ENCODE data around the gene C20orf96.
A peak's percentile ranks its signal among the peaks of the same experiment; 100 is the strongest.

C20orf96 gene

GRCh38 chr20:325045-325888 is 34.7 kb upstream of the C20orf96 start, which contains the start of gene SOX12:
SOX12 (plus strand) TSS chr20:325552; CDS start chr20:325925, 373 bp downstream.
- H3K36me3 ChIP-seq (ENCODE audit: control insufficient read depth, insufficient read depth, low read length), result no peaks in the 10 kb centered on the region; the same call in 1 of the 2 replicates
- no peaks in the 10 kb centered on the region for H3K27me3 ChIP-seq (replicated peaks; ENCODE audit: control insufficient read depth, insufficient read depth, low read length)
- TF ChIP-seq CTCF (IDR thresholded peaks at IDR 0.05; ENCODE audit: insufficient read depth, low read length, poor library complexity, severe bottlenecking), result no peak
- peak within 1 kb of the TSS; percentile 67 for H3K4me3 ChIP-seq (replicated peaks; ENCODE audit: low read depth, low read length)
- DNase-seq (ENCODE audit: extremely low read depth, insufficient read length), result peak; percentile 96

- no peaks in the 10 kb centered on the region; the same call in 1 of the 2 replicates for H3K36me3 ChIP-seq (ENCODE audit: control insufficient read depth, insufficient read depth, low read length)
- peak; percentile 94 for DNase-seq (ENCODE audit: extremely low read depth, insufficient read length)
- H3K4me3 ChIP-seq (replicated peaks; ENCODE audit: low read depth, low read length), result peak overlapping the region; percentile 67
- TF ChIP-seq CTCF (IDR thresholded peaks at IDR 0.05; ENCODE audit: insufficient read depth, low read length, poor library complexity, severe bottlenecking), result peak; percentile 40
- no peaks in the 10 kb centered on the region for H3K27me3 ChIP-seq (replicated peaks; ENCODE audit: control insufficient read depth, insufficient read depth, low read length)
Measured at GRCh38 chr20:324177-325044, 33.9 kb upstream of the C20orf96 start.

GRCh38 chr20:316316-317068 is 25.9 kb upstream of the C20orf96 start:
- no peak for TF ChIP-seq CTCF (IDR thresholded peaks at IDR 0.05; ENCODE audit: insufficient read depth, low read length, poor library complexity, severe bottlenecking)
- Histone ChIP-seq H3K27me3 (replicated peaks; ENCODE audit: control insufficient read depth, insufficient read depth, low read length) (no peaks in the 10 kb centered on the region), H3K4me3 (replicated peaks; ENCODE audit: low read depth, low read length) (no peak overlapping the region), H3K36me3 (ENCODE audit: control insufficient read depth, insufficient read depth, low read length) (no peaks in the 10 kb centered on the region; the same call in 1 of the 2 replicates)
- no peak for DNase-seq (ENCODE audit: extremely low read depth, insufficient read length)

GRCh38 chr20:313948-314347 is 23.4 kb upstream of the C20orf96 start:
- no peaks in the 10 kb centered on the region for H3K27me3 ChIP-seq (replicated peaks; ENCODE audit: control insufficient read depth, insufficient read depth, low read length)
- no peak overlapping the region for H3K4me3 ChIP-seq (replicated peaks; ENCODE audit: low read depth, low read length)
- no peaks in the 10 kb centered on the region for H3K36me3 ChIP-seq (ENCODE audit: control insufficient read depth, insufficient read depth, low read length)
- no peak for TF ChIP-seq CTCF (IDR thresholded peaks at IDR 0.05; ENCODE audit: insufficient read depth, low read length, poor library complexity, severe bottlenecking)
- DNase-seq (ENCODE audit: extremely low read depth, insufficient read length), result no peak

- H3K27me3 ChIP-seq (replicated peaks; ENCODE audit: control insufficient read depth, insufficient read depth, low read length), result no peaks in the 10 kb centered on the region
- no peak overlapping the region for H3K4me3 ChIP-seq (replicated peaks; ENCODE audit: low read depth, low read length)
- DNase-seq (ENCODE audit: extremely low read depth, insufficient read length), result no peak
- no peaks in the 10 kb centered on the region for H3K36me3 ChIP-seq (ENCODE audit: control insufficient read depth, insufficient read depth, low read length)
- no peak for TF ChIP-seq CTCF (IDR thresholded peaks at IDR 0.05; ENCODE audit: insufficient read depth, low read length, poor library complexity, severe bottlenecking)
Measured at GRCh38 chr20:313402-313801, 22.9 kb upstream of the C20orf96 start.

All from GM06990 (cell line).